VCaP (cell line): ENCODE results near the gene GPR18.

Experiments
- H3K27ac ChIP-seq: fragments of 450-650 bp; 2 replicates; pipeline ENCODE4 v1.5.1; 2017
- TF ChIP-seq, protein P1 (sequence below): fragments of 450-650 bp; conservative IDR thresholded peaks from 2 replicates; pipeline ENCODE4 v1.5.1; 2017; ENCODE audit warnings: mild to moderate bottlenecking, moderate library complexity

GPR18 gene

GRCh38 chr13:99302637-99303505 lies 44.7 kb upstream of the GPR18 start:
- TF ChIP-seq, protein P1, sequence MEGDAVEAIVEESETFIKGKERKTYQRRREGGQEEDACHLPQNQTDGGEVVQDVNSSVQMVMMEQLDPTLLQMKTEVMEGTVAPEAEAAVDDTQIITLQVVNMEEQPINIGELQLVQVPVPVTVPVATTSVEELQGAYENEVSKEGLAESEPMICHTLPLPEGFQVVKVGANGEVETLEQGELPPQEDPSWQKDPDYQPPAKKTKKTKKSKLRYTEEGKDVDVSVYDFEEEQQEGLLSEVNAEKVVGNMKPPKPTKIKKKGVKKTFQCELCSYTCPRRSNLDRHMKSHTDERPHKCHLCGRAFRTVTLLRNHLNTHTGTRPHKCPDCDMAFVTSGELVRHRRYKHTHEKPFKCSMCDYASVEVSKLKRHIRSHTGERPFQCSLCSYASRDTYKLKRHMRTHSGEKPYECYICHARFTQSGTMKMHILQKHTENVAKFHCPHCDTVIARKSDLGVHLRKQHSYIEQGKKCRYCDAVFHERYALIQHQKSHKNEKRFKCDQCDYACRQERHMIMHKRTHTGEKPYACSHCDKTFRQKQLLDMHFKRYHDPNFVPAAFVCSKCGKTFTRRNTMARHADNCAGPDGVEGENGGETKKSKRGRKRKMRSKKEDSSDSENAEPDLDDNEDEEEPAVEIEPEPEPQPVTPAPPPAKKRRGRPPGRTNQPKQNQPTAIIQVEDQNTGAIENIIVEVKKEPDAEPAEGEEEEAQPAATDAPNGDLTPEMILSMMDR = no peak
- no peak overlapping the region for H3K27ac ChIP-seq

DNA sequence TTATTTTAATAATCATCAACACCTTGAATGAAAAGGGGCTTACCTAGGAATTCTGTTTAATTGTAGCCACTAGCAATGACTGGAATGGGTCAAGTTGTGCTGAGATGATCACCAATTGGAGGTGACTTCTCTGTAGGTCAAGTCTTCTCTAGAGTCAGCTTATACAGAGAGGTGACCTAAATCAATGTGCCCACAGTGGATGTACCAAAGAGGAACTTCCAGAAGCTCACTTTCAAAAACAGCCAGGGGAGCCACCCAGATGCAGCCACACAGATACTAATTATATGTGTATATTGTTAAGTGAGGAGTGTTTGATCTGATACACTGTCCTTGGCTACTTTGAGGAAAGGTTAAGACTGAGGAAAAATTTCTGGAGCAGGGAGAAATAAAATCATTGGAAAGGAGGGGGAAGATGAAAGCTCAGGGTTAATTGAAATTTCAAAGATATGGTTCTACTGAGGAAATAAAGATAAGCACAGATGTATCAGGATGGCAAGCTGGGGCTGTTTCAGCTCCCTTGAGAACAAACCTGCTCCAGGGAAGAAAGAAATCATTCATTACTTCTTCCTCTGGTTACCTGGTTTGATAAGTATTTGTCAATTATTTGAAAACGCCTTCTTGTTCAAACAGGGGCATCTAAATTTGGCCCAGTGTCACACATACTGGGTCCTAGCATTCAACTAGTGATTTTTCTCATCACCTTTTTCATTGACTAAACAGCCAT lies 43.9 kb upstream of the GPR18 start:
- H3K27ac ChIP-seq = no peak overlapping the region
- TF ChIP-seq, protein P1 = no peak

DNA sequence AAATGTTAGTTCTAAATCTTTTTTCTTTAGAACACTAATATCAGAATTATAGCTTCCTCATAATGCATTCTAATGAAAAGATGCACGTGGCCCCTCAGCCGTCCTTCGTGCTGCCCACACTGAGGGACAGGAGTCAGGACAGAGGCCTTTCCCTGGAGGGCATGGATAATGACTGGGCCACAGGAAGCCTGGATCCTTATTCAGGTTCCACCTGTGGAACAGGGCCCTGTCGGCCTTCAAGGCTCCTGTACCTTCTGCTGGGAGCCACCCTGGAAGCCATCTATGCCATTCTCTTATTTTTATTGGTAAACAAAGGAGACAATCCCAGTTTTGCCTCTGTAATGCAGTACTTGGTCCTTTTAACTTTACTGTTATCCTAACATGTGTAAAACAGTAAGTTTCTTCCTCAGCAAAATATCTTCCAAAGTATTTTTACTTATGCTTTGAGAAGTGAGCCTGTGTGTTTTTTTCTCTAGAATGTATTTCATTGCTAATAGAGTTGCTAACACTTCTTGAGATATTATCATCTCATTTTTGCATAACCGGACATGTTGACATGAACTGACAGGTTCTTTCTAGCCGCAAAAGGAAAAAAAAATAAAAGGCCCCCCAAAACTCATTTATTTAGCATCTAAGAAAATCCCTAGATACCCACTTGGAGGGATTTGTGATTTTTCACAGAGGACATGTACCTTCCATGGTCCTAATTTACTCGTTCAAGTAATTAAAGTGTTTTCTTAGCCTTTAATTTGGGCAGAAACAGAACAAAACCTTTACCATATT lies 43.1 kb upstream of the GPR18 start:
- no peak overlapping the region for H3K27ac ChIP-seq
- TF ChIP-seq, protein P1 = no peak

DNA sequence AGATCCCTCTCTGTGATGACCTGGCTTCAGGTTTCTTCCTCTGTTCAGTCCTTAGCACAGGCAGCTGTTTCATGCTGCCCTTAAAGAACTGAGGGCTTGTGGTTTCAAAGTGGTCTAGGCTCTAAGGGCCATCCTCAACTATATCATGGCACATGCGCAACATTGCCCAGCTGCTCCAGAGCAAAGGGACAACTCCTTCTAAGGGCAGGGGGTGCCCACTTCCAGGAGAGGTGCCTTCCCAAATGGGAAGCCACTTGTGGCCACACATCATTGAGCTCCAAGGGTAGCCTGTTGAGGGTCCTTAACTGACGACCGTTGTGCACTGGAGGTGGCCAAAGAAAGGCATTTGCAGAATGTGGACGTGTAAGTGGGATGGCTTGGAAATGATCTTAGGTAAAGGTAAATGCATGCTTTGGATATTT lies 41.8 kb upstream of the GPR18 start:
- TF ChIP-seq, protein P1 = no peak
- H3K27ac ChIP-seq = no peak overlapping the region

DNA sequence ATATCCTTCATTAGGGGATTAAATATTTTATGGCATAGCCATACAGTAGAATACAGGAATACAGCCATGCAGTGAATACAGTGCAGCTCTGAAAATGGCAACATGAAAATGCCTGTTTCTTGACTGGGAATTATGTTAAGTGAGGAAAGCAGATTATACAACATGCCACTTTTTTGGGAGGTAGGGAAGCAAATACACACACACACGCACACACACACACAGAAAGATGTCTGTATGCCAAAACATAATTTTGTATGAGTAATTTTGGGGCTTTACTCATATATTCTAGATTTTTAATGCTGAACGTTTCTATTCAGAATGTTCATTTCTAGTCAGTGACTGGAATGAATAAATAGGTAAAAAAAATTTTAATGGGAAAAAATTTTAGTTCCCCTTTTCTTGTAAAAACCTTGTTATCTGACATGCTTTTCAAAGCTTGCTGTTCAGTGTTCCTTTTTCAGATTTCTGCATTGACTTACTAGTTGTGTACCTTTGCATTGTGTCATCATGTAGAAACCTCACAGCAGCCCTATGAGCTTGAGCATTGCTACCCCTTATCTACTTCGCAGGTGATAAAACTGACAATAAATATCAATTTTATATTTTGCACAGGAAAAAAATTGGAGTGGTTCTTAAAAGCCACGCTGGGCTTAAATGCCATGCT lies 41.2 kb upstream of the GPR18 start:
- no peak overlapping the region for H3K27ac ChIP-seq
- TF ChIP-seq, protein P1 = no peak

- no peak overlapping the region for H3K27ac ChIP-seq
- TF ChIP-seq, protein P1 = no peak
Measured at GRCh38 chr13:99298056-99298455, 39.9 kb upstream of the GPR18 start.
